ENCODE measurements around the gene DNAI4. TPM values are rescaled to one million over a fixed set of nuclear protein-coding genes. Genes with fewer than 3 reads are reported as not detected.

Gene DNAI4
- total RNA-seq, 1 donor from 2014 or later, result 1.9 TPM

DNA sequence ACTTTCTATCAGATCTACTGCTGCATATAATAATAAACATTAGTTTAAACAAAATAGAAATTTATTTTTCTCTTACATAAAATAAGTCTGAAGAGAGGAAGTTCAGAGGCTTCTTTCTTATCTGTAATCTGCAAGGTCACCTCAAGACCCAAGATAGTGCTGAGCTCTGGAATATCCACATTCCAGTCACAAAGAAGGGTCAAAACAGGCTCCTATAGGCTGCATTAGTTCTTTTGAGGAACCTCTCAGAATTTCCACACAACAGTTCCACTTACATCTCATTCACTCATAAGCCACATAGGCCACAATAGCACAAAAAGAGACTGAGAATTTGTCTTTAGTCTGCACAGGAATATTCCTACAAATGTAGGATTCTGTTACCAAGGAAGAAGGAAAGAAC is 157.0 kb downstream of the DNAI4 start:
- no peak for DNase-seq (ENCODE audit: low read depth in 2 of 2)

DNA sequence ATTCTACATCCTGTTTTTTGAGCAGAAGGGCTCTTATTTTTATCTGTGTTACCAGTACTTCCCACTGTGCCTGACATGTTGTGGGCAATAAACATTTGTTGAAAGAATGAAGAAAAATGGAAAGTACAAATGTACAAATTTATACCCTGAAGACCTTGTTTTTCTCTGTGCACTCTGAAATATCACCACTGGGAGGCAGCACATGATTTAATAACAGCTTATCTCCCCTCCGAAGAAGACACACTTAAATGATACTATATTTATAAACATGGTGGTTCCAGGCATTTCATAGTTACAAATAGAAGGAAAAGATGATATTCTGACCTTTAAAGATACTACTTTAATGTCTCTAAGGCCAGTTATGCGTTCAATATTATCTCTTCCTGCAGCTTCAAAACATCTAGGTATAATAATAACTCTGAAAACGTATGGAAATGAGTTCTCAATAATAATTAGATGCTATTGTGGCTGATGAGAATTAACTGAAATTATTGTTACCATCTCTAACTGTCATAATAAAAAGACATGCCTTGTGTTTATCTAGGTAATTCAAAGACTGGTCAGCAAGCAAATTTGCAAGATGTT is 159.6 kb downstream of the DNAI4 start:
- peak; percentile 54 to 67 for DNase-seq (ENCODE audit: low read depth in 2 of 2)

Other genes starting within 250 kb of the DNAI4 start
- gene DYNLT5, start 172.4 kb downstream of the DNAI4 start, total RNA-seq, result 0.51 and 0.77 TPM in 2 replicates
- gene INSL5, start 123.6 kb downstream of the DNAI4 start, total RNA-seq, result not detected in 2 replicates
- 19.4 and 20.7 TPM in 2 replicates for gene MIER1, start 134 bp upstream of the DNAI4 start, total RNA-seq
- gene SLC35D1, start 129.3 kb upstream of the DNAI4 start, total RNA-seq, result 3.6 and 3.7 TPM in 2 replicates
- not detected in 2 replicates for gene C1orf141, start 210.1 kb upstream of the DNAI4 start, total RNA-seq
- not detected in 2 replicates for gene IL23R, start 241.6 kb upstream of the DNAI4 start, total RNA-seq

Measured in dermis microvascular lymphatic vessel endothelial cell (primary cell).